T-helper 1 cell treated with Interleukin-12 subunit alpha and Interleukin-12 subunit beta and Interleukin-4 antibody, amounts not matched to agents 30 ng/mL and 1 ng/mL, for 36 hours (primary cell): Measurements from ENCODE around the gene CARMIL1. TPM values are rescaled to one million over a fixed set of nuclear protein-coding genes. Genes with fewer than 3 reads are reported as not detected.
"Not testable (repeated sequence)": the region's sequence is repeated elsewhere in the genome, so short reads cannot be mapped to it uniquely, and the experiment has no call there.

Experiments used
- intact Hi-C: fragments of 100-400 bp; cut with micrococcal nuclease; formaldehyde crosslinking; loops from one replicate; pipeline ENCODE4 v1.15.1; 2024
- total RNA-seq: library from RNA; stranded (reverse); gene quantifications from 2 replicates; pipeline ENCODE4 v1.2.3, GENCODE V29; 2022

Gene CARMIL1
- total RNA-seq, 1 donor from 2014 or later, result 1.9 TPM

GRCh38 chr6:25550631-25551030 lies 271.5 kb downstream of the CARMIL1 start:
- intact Hi-C loops, result no loop called here

DNA sequence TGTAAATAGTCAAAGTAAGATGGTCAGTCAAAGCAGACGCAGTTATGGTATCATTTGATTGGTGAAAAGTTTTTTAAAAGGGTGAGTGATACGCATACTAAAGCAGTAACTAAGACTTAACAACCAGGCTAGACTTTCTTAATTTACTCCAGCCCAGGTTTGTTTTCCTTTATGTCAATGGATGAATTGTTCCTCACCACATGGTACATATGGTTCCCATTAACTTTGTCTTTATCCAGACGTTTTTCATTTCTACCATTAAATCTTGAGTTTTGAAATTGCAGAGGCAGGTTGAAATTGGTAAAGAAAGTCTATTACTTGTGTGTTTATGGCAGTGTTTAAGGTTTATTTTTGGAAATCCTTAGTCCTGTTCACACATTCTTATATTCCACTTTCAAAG lies 274.3 kb downstream of the CARMIL1 start:
- intact Hi-C loops, result no loop called here

DNA sequence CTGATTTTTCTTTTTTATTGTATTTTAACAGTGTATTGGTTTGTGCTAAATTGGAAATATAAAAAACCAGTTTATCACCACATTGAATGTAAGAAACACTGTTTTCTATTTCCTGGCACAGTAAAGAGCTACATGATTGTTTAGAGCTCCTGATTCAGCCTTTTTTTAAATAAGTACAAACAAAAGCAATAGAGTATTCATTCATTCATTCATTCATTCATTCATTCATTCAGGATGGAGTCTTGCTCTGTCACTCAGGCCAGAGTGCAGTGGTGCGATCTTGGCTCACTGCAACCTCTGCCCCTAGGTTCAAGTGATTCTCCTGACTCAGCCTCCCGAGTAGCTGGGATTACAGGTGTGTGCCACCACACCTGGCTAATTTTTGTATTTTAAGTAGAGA lies 276.0 kb downstream of the CARMIL1 start:
- intact Hi-C loops, result no loop called here

DNA sequence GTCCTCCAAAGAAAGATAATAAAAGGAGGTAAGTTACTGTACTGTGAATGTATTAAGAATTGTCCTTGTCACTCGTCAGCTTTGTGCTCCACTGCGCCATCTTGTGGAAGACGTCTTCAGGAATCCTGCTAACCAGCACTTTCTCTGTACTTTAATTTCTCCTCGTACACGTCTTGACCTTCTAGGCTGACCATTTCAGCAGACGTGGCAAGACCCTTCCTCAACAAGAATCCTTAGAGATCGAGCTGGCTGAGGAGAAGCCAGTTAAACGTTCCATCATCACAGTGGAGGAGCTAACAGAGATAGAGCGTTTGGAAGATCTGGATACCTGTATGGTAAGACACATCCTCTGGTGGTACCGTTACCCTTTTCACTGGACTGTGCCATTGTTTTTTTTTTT lies 277.3 kb downstream of the CARMIL1 start:
- intact Hi-C loops, result loop anchor here (1.0 to 2.0 kb wide), 6 partner anchors 46 to 388 kb away; partner anchors contain the start of gene CARMIL1

GRCh38 chr6:25558155-25558817 lies 279.1 kb downstream of the CARMIL1 start:
- intact Hi-C loops, result no loop called here

DNA sequence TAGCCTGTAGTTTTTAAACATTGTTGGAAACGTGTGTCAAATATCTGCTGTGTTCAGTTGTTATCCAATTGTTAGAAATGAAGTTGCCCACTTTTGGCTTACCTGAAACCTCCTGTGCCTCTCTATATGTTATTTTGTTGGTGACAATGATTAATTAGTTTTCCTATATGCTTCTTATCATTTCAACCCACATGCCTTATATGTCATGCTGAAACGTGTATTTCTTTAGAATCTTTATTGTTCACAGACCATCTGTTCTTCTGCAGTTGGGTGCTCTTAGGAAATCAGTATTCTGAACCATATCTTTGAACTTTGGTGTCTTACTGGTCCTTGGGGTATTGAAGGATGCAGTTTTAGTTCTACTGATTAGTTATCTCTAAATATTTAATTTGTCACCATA lies 281.7 kb downstream of the CARMIL1 start:
- intact Hi-C loops, result no loop called here

GRCh38 chr6:25564943-25565342 lies 285.8 kb downstream of the CARMIL1 start:
- intact Hi-C loops, result no loop called here

- intact Hi-C loops, result no loop called here
Measured at GRCh38 chr6:25570578-25570977, 291.4 kb downstream of the CARMIL1 start.

DNA sequence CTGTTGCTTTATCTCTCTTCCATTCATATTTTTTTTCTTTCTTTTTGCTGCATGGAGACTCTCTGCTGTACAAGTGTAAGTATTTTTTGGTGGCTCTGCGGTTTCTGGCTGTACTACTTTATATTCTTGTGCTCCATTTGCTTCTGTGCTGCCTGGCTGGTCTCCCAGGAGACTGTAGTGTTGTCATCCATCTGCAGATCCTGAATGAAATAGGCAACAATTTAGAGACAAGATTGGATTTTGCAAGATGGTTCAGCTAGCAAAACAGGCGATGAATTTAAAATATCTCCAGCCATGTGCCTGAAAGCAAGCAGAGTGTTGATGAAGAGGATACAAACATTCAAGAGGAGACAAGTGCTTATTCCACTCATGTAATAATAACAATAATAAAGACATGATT lies 297.7 kb downstream of the CARMIL1 start:
- intact Hi-C loops, result no loop called here

DNA sequence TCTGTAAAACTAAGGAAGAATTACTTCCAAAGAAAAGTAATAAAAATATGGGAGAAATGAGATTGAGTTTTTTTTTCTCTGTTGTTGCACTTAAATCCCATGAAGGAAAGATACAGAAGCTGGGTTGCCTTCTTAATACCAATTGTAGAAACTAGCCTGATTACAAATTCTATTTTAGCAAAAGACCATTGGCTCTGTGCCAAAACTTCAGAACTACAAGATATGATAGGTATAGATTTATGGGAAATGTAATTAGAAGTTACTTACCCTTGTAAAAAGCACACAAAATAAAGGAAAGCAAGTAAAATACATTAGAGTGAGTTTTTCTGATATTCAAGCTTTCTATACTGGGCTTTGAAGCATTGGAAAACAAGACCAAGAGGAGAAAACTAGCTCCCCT lies 299.4 kb downstream of the CARMIL1 start:
- intact Hi-C loops, result no loop called here

DNA sequence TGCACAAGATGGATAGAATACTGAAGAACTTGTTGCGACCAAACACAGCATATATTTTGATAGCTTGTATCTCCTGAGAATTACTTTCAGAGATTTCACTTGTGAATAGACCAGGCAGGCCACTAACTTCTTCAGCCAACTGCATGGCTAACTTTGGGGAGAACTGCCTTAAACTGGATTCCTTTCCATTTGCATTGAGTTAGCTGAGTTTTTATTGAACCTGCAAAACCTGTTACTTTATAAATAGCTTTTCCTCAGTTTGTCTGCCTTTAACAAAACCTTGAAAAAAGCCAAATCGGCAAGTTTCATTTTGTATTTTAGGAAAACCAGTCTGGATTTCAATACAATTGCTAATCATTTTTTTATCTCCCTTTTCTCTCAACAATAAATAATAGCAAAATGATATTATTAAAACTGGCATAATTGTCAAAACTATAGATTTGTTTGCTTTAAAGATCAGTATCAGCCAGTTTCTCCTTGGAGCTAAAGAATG lies 300.3 kb downstream of the CARMIL1 start:
- intact Hi-C loops, result no loop called here

DNA sequence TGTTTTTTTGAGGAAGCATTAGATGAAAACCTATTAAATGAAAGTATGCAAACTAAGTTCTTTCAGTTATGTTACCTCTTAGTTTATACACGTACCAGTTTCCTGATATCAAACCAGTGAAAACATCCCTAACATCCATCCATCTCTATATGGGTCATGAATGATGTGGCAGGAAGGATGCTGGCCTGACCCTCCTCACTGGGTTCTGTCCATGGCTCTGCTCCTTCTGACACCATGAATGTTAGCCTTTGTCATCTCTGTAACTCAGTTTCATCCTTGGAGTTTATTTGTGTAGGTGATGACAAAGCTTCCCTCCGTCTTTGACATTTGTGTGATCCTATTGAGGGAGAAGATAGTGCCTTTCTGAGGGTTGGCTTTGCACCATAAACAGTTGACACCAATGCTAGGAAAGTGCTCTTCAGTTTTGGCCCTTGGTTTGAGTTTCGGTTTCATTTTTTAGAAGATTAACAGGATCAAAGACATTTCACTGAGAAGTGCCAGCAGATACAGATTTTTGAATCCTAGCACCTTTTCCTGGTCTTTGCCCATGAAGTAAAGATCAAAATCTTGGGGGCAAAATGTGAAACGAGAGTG lies 300.8 kb downstream of the CARMIL1 start:
- intact Hi-C loops, result no loop called here

DNA sequence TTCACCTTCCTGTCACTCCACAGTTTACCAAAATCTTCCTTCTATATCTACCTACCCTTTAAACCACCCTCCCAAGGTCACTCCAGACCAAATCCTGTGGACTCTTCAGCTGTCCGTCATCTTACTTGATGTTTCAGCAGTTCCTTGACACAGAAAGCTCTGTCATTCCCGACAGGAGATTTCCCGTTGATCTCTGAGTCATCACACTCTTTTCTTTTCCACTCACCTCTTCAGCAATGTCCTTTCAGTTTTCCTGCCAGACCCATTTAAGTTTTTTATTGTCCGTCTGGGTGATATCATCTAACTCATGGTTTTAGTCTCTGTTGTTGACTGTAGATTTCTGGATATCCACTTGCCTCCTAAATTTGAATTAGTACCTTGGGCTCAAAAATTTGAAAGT lies 302.9 kb downstream of the CARMIL1 start:
- intact Hi-C loops, result no loop called here

DNA sequence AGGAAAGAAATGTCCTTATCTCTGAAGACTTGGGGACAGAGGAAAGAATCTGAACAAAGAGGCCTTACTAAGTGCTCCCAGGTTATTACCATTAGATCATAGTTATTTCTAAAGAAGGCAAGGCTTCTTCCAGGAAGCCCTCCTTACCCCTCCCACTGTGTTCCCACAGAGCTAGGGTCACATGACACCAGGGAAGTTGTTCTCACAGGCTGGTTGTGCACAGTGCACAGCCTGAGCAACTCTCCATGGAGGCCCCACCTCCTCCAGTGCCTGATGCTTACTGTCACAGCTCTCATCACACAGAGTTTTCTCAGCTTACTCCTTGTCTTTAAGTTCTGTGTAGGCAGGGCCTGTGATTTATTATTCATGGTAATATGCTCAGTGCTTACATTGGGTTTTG lies 303.9 kb downstream of the CARMIL1 start:
- intact Hi-C loops, result no loop called here

DNA sequence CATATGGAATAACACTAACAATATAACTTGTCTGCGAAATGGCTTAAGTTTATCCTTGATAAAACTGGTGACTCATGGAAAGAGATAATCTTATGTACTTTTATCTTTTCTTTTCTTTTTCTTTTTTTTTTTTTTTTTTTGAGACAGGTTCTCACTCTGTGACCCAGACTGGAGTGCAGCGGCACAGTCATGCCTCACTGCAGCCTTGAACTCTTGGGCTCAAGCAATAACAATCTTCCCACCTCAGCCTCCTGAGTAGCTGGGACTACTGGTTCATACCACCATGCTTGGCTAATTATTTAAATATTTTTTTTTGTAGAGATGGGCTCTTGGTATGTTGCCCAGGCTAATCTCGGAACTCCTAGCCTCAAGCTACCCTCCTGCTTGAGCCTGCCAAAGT lies 304.7 kb downstream of the CARMIL1 start:
- intact Hi-C loops, result no loop called here

DNA sequence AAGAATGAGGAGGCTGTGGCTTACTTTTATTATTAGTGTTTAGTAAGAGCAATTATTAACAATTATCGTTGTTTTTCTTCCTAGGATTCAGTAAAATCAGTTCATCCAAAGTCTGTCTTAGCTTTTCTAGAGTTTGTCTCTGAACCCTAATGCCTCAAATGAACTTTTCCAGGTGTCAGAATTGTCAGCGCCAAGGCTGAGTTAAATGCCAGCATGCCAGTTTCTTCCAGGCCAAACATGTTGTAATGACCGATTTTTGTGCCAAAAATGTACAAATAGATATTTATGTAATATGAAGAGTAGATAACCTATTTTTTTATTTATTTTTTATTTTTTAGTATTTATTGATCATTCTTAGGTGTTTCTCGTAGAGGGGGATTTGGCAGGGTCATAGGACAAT lies 306.1 kb downstream of the CARMIL1 start:
- intact Hi-C loops, result no loop called here

DNA sequence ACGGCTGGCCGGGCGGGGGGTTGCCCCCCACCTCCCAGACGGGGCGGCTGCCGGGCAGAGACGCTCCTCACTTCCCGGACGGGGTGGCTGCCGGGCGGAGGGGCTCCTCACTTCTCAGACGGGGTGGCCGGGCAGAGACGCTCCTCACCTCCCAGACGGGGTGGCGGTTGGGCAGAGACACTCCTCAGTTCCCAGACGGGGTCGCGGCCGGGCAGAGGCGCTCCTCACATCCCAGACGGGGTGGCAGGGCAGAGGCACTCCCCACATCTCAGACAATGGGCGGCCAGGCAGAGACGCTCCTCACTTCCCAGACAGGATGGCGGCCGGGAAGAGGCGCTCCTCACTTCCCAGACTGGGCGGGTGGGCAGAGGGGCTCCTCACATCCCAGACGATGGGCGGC lies 306.9 kb downstream of the CARMIL1 start:
- intact Hi-C loops, result not testable (repeated sequence)

- intact Hi-C loops, result no loop called here
Measured at GRCh38 chr6:25586927-25587326, 307.8 kb downstream of the CARMIL1 start.

GRCh38 chr6:25590986-25591385 lies 311.8 kb downstream of the CARMIL1 start:
- intact Hi-C loops, result no loop called here

DNA sequence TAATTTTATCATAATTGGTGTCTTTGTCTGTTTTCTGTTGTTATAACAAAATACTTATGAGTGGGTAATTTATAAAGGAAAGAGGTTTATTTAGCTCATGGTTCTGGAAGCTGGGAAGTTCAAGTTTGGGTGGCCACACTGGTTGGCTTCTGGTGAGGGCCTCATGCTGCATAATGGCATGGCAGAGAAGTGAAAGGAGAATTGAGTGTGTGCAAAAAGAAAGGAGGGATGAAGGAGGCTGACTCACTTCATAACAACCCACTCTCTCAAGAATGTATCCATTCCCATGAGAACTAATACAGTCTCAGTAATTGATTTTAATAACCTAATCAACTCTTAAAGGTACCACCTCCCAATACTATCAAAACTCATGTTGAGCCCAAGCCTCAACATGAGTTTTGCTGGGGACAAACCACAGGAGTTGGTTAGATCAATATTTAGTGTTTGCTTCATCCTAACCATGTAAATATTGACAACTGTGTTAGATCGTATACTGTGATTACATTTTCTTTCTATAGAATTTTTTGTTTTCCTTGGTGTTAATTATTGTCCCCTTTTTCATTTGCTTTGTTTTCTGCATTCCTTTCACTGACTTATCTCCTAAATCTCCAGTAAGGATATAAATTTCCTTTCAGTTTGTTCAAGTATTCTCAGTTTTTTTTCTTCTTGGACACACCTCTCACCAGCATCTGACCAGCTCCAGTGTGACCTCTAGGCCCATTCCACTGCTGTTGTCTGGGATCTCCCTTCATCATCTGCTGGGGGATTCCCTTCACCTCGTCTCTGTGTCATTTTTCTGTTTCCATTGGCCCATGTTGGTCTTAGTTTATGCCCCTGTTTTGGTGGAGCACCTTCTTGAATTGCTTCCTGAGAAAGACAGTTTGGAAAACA lies 318.0 kb downstream of the CARMIL1 start:
- intact Hi-C loops, result no loop called here

DNA sequence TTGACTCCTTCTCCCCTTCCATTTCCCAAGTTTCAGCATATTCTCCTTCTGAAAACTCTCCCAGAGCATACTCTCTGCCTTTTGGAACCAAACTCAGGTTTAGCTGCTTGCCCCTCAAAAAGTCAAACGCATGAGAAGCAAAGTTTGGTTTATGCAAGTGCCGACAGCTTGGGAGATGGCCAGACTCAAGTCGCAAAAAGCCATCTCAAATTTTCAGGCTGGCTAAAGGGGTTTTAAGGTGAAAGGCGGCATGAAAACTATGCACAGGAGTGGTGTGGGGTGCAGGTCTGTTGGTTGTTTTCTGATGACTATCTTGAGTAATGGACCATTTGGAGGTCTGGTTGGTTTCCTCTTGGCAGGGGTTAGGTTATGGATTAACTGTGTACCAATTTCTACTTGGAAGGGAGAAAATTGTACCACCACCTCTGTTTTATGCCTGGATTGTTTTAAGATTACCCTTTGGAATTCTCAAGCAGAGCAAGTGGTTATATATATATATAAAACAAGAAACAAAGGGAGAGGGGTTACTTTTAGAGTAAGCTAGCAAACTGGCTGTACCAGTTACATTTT lies 320.4 kb downstream of the CARMIL1 start:
- intact Hi-C loops, result no loop called here
